ENCODE measurements around the gene ZNF791.
A peak's percentile ranks its signal among the peaks of the same experiment; 100 is the strongest.
"Not testable (repeated sequence)": the region's sequence is repeated elsewhere in the genome, so short reads cannot be mapped to it uniquely, and the experiment has no call there.

ZNF791 gene

DNA sequence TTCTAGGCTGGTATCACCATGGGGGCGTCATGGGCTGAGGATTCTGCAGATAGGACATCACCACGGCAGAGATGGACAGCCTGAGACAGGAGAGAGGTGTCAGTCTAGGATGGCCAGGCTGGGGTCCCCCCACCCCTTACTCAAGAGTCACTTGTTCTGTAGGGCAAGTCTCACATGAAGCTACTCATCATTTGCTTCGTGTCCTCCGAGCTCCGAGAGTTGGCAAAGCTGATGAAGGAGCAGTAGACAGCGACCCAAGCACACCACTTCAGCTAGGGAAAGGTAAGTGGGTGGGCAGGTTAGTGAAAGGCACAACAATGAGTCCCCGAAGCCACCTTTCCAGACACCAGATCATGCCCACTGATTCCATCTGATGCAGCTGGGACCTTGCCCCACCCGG, 57.6 kb downstream of the ZNF791 start:
- no peak for DNase-seq

DNA sequence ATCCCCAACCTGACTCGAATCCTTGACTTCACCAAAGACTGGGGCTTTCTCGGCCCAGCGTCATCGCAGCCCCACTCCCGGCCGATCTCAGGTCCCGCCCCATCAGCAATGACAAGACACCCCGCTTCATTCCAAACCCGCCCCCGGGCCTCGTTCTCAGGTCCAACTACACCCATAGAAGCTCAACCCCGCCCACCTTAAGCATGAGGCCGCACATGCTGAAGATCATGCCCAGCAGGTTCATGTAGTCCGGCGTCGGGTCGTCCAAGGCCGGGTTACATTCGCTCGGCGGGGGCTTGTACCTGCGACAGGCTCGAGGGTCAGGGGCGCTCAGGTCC, 58.2 kb downstream of the ZNF791 start:
- peak; percentile 81 to 84 for DNase-seq

DNA sequence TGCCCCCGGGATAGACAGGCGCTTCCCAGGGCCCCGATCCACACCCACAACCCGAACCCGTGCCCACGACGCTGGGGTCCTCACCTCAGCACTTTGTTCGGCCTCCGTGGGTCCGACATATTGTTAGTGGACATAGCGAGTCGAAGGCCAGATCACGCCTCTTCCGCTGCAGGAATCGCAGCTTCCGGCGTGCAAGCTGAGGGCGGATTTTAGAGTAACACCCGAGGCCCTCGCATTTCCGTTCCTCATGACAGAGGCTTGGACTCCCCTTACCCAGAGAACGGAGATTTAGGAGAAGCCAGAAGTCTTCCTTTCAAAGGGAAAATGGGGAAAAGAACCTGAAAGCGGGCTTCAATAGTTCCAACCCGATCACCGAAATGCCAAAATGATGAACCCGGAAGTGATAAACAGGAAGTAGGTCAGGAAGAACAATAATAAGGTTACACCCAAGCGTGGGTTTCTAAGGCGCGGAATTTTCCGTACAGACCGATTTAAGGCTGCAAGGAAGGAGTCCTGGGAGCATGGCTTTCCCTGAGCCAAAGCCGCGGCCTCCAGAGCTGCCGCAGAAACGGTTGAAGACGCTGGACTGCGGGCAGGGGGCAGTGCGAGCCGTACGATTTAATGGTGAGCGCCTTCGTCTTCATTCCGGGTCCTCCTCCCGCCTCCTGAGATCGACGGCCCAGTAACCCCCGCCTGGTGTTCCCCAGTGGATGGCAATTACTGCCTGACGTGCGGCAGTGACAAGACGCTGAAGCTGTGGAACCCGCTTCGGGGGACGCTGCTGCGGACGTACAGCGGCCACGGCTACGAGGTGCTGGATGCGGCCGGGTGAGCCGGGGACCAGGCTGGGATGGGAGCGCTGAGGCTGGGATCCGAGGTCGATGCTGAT, 58.8 kb downstream of the ZNF791 start:
- peak; percentile 76 to 85 for DNase-seq

DNA sequence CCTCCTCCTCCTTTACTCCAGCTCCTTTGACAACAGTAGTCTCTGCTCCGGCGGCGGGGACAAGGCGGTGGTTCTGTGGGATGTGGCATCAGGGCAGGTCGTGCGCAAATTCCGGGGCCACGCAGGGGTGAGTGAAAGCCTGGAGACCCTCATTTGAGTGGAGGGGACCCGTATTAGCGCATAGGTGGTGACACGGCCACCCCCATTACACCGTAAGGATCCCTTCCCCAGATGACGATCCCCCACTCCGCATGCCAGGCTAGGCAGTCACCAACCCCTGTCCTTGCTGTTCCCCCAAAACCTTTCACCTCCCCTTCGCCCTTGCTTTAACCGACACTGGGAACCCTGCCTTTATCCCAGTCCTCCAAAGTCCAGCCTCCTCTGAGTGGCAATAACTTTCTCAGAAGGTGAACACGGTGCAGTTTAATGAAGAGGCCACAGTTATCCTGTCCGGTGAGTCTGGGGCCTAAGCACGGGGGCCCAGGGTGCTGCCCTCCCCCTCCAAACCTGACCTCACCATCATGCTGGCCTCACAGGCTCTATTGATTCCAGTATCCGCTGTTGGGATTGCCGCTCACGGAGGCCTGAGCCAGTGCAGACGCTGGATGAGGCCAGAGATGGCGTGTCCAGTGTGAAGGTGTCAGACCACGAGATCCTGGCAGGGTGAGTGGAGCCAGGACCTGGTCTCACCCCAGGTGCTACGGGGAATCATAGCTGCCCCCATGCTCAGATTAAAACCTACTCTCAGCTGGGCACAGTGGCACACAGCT, 59.6 kb downstream of the ZNF791 start:
- DNase-seq: no peak

DNA sequence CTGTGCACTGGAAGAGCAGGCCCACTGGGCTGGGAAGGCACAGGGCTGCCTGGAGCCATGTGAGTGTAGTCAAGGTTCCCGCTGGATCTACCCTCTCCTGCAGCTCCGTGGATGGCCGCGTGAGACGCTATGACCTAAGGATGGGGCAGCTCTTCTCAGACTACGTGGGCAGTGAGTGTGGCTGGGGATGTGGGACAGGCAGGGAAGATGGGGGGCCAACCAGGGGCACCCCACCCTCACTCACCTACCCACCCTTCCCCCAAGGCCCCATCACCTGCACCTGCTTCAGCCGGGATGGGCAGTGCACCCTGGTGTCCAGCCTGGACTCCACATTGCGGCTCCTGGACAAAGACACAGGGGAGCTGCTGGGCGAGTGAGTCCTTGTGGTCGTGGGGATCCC, 62.0 kb downstream of the ZNF791 start:
- no peak for DNase-seq

DNA sequence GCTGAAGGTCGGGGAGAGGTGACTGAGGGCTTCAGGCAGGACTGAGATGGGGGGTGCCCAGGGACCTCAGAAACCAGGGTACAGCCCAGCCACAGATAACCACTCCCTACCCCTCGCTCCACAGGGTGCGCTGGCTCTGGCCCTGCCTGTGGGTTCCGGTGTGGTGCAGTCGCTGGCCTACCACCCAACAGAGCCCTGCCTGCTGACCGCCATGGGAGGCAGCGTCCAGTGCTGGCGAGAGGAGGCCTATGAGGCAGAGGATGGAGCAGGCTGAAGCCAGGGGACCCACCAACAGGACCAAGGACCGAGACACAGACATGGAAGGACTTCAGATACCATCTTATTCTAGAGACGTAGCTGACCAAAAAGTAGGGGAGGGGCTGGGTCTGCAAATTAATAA, 64.7 kb downstream of the ZNF791 start:
- no peak for DNase-seq

DNA sequence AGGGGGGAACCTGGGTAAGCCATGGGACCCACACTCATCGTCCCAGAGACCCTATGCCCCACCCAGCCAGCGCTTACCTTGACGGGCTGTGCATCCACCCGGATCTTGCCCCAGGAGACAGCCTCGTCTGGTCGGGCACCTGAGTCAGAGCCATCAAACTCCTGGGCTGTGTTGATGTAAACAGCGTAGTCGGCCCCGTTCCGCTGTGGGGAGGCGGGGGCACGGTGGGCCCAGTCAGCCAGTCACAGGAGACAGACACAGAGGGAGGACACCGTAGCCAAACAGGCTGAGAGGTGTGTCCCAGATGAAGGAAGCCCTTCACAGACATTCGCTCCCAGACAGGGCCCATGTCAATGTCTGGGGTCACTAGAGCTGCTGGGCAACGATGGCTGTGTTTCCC, 65.2 kb downstream of the ZNF791 start:
- no peak for DNase-seq

DNA sequence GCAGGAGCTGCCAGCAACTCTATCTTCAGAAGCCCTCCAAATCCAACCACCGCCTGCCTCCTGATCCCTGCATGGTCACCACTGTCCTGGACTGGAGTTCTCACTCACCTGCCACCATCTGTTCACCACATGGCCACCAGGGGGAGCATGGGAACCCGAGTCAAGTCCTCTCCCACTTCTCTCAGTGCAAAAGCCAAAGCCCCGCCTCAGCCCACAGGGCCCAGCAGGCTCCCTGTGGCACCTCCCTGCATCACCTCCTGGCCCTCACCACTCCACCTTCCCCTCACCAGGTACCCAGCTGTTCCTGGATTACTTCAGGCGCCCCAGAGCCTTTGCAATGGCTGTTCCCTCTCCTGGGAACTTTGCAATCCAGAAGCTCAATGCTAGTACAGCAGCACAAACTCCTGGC, 65.7 kb downstream of the ZNF791 start:
- DNase-seq: peak; percentile 80 to 83

DNA sequence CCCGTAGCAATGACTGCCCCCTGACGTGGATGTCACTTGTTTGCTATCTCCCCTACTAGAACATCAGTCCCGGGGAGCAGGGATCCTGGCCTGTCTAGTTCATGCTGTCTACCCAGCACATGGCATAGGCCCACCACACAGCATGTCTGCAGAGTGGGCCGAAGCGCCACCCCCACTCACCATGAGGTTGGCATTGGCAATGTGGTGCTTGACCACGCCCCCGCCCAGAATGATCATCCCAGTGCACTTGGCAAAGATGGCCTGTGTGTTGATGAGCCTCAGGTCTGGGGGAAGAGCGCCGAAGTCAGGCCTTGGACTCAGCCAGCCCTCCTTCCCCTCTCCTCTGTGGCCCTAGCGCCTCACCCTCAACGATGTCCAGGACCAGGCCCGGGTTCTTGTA, 66.2 kb downstream of the ZNF791 start:
- DNase-seq: no peak

DNA sequence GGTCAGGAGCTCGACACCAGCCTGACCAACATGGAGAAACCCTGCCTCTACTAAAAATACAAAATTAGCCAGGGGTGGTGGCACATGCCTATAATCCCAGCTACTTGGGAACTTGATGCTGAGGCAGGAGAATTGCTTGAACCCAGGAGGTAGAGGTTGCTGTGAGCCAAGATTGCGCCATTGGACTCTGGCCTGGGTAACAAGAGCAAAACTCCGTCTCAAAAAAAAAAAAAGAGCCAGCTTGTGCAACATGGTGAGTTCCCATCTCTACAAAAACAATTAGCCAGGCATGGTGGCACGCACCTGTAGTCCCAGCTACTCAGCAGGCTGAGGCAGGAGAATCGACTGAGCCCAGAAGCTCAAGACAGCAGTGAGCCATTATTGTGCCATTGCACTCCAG, 67.3 kb downstream of the ZNF791 start:
- not testable (repeated sequence) for DNase-seq

DNA sequence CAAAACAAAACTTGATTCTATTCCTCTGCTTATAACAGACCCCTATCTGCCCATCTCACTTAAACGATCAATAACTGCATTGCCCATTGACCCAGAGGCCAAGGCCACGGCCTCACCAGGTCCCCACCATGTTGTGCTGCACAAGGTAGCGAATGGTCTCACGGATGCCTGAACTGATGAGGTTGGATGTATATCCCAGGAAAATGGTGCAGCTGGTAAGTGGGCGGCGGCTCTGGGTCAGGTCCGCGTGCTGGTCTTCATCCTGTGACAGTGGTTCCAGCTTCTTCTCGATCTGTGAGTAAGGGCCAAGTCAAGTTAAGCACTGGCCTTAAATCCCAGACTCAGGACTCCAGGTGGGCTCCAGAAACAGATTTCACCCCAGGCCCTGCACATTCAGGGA, 69.3 kb downstream of the ZNF791 start:
- no peak for DNase-seq

DNA sequence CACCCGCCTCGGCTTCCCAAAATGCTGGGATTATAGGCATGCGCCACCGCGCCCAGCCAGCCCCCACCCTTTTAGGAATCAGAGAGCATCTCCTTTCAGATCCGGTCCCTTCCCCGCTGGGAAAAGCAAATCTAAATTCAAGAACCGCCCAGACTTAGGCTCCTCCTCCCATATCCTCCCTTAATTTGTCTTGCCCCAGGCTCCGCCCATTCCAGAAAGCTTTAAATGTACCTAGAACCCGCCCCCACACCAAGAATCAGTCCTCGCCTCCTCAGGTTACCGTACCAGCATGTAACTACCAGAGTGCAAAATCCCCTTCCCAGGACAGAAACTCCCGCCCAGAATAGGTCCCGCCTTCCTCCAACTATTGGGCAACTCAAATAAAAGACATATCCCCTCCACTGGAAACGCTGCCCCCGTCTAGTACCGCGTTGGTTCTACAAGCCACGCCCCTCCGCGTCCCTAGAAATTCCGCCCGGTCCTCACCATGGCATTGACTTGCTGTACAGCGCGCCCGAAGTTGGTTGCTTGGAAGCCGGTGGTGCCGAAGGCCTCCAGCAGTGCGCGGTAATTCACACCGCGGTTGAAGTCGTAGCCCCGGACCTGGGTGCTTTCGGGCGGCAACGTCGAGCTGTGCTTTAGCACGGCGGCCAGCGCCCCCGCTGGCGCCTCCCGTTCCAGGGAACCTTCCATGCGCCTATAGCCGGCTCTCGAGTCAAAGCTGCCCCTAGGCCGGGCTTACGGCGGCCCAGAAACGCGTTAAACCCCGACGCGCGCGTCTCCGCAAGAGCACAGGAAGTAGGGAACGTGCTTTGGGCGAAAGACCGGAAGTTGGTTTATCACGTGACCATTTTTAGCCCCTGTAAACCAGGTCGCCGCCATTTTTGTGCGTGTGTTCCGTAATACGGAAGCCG, 70.6 kb downstream of the ZNF791 start, which contains the start of gene DHPS:
DHPS (minus strand) TSS at position 807 of the 914 bp plus-strand sequence; CDS start at position 693, 114 bp downstream.
- DNase-seq: peak; percentile 96
